ENCODE measurements around the gene HPS6. TPM values are rescaled to one million over a fixed set of nuclear protein-coding genes. Genes with fewer than 3 reads are reported as not detected.

The HPS6 gene
- total RNA-seq, 1 experiment from 2014 or later = 18.7 TPM

- no peak overlapping the region for H3K9ac ChIP-seq (ENCODE audit: extremely low read depth, insufficient read length, low read length)
- H4K20me1 ChIP-seq (ENCODE audit: control insufficient read depth, insufficient read depth, insufficient read length) = peaks cover 3% of the 10 kb centered on the region
- H4K91ac ChIP-seq (ENCODE audit: insufficient read length, low read depth, low read length) = no peak overlapping the region
- H3K4me3 Mint-ChIP-seq = peak overlapping the region; percentile 85 to 91
- no peaks in the 10 kb centered on the region for H3K27me3 Mint-ChIP-seq (ENCODE audit: low read depth)
- H3K23me2 ChIP-seq (ENCODE audit: insufficient read length, low read depth, low read length, poor library complexity, severe bottlenecking) = peaks cover 23% of the 10 kb centered on the region
- TF ChIP-seq CTCF (conservative IDR thresholded peaks at IDR 0.05) = no peak
- H3K14ac ChIP-seq (ENCODE audit: insufficient read depth, low read length) = no peak overlapping the region
- WGBS (ENCODE audit: extremely low coverage, insufficient read length, low lambda C conversion rate) = no CpG with 5 or more reads among the region's 3 CpGs
- DNase-seq = no peak
- no peaks in the 10 kb centered on the region for H3K9me3 Mint-ChIP-seq
- peaks cover 8% of the 10 kb centered on the region for H3K79me1 ChIP-seq (ENCODE audit: insufficient read depth, low read depth, low read length, poor library complexity, severe bottlenecking)
- no peak overlapping the region for H3K4ac ChIP-seq (ENCODE audit: low read depth, low read length)
- peaks cover 6 to 14% (median 13%) of the 10 kb centered on the region in 3 experiments for H3K36me3 Mint-ChIP-seq (ENCODE audit: insufficient read depth in 1 of 3, low read depth in 3 of 3)
- no peak overlapping the region for H2BK12ac ChIP-seq (ENCODE audit: insufficient read length, low read depth, low read length)
- H3K4me1 Mint-ChIP-seq = peaks cover 61 to 65% of the 10 kb centered on the region in 2 experiments
- no peak overlapping the region for H3K27ac ChIP-seq (ENCODE audit: insufficient read length, low read depth, low read length)
- H3K18ac ChIP-seq (ENCODE audit: insufficient read length, low read depth, low read length) = no peak overlapping the region
- H2BK20ac ChIP-seq (ENCODE audit: low read depth, low read length, poor library complexity, severe bottlenecking) = no peak overlapping the region
- no peak overlapping the region for H4K8ac ChIP-seq (replicated peaks; ENCODE audit: insufficient read length, low read depth, low read length)
- H4K5ac ChIP-seq (ENCODE audit: insufficient read length, low read depth, low read length) = no peak overlapping the region
- peak overlapping the region in 2 of 3 experiments; percentile 88 to 97; a peak in 5 of 7 replicates for H3K27ac Mint-ChIP-seq
- no peaks in the 10 kb centered on the region for H3K27me3 ChIP-seq (ENCODE audit: insufficient read depth, low read length)
- H3K9me3 ChIP-seq (ENCODE audit: control insufficient read depth, low read depth, low read length) = no peaks in the 10 kb centered on the region
- no peak overlapping the region for H2BK5ac ChIP-seq (ENCODE audit: insufficient read length, low read length)
- H2BK120ac ChIP-seq (ENCODE audit: low read depth, low read length, poor library complexity, severe bottlenecking) = no peak overlapping the region
- H3K56ac ChIP-seq (ENCODE audit: insufficient read length, low read depth, low read length) = no peak overlapping the region
- peaks cover 32% of the 10 kb centered on the region; the same call in 1 of the 2 replicates for H3K79me2 ChIP-seq (ENCODE audit: insufficient read depth, low read length)
- no peak overlapping the region for H2AK5ac ChIP-seq (ENCODE audit: insufficient read length, low read length)
- peak overlapping the region; percentile 25 for H3K4me2 ChIP-seq (ENCODE audit: insufficient read depth, insufficient read length, low read length)
- H3K23ac ChIP-seq (ENCODE audit: insufficient read length, low read depth, low read length) = no peak overlapping the region
- H3K4me1 ChIP-seq (ENCODE audit: insufficient read depth, low read length) = peaks cover 19% of the 10 kb centered on the region
- no peak overlapping the region for H2AFZ ChIP-seq (ENCODE audit: low read length)
- H2BK15ac ChIP-seq (ENCODE audit: low read depth, low read length) = no peak overlapping the region
- H3T11ph ChIP-seq (ENCODE audit: low read length) = no peak overlapping the region
Measured at GRCh38 chr10:102115775-102116174, 50.6 kb downstream of the HPS6 start.
